ENCODE measurements around the gene GOLM1.
"Not testable (repeated sequence)": the region's sequence is repeated elsewhere in the genome, so short reads cannot be mapped to it uniquely, and the experiment has no call there.

The GOLM1 gene

DNA sequence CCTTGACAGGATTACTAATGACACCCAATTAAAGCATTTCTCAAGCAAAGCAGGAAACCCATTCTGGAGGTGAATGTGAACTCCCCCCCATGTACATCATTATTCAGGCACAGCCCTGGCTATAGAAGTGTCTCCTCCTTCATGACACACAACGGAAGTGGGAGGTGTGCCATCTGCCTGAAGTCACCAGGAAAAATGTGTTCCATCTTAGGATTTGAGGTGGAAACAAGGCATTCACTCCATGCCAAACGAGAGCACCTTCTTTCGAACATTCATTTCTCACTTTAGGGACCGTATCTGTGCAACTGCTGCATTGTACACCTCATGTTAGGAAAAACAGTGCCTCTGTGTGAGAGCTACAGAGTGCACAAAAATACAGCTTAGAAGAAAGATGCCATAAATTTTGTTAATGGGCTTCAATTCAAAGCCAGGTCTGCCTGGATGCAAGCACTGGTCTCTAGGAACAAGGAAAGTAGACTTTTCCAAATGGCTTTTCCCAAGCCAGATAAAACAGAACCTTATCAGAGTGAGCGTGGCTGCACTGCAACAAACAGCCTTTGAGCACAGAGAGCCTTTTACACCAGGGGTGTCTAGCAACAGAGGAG is 19.4 kb downstream of the GOLM1 start:
- no peak for DNase-seq

DNA sequence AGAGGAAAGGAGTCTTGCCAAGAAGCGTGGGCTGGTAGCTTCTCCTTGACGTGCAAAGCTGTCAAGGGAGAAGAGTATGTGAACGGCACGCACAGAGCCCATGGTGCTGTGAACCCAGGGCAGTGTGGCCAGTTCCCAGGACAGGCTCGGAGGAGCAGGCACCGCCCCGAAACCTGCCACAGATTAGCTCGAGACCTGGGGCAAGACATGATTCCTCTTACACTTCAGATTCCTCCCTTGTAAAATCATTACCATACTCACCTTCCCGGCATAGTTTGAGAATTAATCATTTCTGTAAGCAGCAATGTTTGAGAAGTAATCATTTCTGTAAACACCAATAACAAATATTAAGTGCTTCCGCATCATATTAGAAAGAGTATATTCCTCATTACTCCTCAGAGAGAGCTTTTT is 19.9 kb downstream of the GOLM1 start:
- DNase-seq, result no peak

DNA sequence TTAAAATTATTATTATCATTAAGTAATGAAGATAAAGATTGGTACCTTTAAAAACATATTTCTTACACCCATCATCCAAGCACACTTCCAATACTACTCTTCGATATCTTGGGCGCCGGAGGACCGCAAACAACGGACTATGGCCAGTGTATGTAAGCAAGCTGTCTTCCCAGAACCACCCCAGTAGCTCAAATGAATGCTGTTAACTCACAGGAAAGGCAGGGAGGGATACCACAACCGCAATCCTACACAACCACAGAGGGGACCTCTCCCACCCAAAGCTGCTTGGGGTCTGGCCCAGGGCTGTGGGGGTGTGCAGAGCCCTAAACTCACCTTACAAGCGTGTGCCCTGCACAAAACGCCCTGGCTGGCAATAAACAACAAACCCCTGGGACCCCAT is 20.6 kb downstream of the GOLM1 start:
- no peak for DNase-seq

DNA sequence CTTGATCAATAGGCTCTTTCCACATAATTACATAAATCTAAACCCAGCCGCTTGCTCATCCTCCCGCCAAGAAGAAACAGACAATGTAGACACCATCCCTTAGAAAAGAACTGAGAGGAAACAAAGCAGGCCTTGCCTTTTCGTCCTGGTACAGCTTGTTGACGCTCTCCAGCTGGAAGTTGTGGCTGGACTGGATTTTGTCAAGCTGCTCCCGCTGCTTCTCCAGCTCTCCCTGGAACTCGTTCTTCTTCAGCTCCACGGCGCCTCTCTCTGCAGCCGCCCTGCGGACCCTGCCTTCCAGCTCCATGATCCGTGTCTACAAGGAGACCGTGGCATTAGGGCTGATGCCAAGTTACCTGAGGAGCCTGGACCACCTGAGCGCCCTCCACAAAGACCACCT is 22.1 kb downstream of the GOLM1 start:
- DNase-seq, result no peak

DNA sequence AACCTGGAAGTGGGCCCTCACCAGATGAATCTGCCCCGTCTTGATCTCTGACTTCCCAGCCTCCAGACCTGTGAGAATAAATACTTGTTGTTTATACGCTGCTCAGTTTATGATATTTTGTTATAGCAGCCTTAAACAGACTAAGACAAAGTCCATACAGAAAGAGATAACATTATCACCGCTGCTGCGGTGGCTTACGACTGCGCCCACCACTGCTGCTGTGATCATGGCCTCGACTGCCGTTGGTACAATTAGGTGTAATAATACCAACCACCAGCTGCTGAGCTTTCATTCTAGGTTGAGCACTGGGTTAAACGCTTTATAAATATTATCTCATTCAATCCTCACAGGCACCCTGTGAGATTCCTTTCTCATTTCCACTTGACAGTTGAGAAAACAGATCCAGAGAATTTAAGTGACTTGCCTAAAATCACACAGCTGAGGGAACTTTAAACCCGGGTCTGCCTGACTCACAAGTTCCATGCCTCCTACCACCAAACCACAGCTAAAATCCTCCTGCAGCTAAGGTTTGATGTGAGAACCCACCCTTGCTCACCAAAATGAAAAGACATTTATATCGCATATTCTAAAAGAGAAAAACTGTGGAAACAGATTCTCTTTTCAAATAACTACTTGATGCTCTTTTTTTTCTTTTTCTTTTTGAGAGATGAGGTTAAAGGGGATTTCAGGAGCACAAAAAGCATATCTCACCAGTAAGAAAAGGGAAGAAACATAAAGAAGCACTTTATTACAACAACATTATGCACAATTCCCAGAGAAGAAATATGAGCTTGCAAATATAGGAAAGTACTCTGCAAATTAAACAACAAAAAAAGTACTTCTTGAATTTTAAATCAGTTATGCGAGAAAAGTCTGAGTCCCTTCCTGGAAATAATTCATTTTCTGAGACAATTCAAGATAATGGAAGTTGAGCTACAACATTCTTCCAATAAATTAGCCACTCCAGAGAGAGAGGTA is 23.9 kb downstream of the GOLM1 start:
- no peak for DNase-seq

DNA sequence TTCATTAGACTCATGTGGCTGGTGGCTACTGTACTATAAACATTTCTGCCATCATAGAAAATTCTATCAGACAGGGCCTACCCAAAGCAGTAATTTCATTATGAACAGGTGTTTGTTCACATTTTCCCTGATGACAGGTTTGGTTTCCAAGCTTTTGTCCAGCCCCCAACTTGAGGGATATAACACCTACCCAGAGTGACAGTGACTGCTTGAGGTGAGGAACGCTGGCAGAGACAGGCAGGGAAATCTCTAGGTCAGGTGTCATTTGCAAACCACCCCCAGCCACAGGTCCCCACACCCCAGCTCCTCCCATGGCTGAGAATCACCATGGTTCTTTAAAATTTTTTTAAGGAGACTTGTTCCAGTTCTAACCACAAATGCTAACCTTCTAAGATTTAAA is 25.5 kb downstream of the GOLM1 start:
- DNase-seq, result no peak

DNA sequence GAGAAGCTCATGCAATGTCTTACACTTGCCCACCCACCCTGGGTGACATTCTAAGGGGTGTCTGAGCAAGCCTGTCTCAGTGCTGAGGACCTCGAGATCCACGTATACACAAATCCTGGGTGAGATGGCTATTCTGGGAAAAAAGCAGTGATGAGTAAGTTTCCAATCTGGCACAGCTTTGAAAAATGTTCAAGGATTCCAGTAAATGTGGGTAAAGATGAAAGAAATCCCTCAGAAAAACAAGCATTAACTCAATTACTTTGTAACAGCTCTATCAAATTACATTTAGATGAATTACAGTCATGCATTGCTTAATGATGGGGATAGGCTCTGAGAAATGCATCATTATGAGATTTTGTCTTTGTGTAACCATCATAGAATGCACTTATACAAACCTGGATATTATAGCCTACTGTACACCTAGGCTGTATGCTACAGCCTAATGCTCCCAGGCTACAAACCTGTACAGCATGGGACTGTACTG is 26.9 kb downstream of the GOLM1 start:
- no peak for DNase-seq

DNA sequence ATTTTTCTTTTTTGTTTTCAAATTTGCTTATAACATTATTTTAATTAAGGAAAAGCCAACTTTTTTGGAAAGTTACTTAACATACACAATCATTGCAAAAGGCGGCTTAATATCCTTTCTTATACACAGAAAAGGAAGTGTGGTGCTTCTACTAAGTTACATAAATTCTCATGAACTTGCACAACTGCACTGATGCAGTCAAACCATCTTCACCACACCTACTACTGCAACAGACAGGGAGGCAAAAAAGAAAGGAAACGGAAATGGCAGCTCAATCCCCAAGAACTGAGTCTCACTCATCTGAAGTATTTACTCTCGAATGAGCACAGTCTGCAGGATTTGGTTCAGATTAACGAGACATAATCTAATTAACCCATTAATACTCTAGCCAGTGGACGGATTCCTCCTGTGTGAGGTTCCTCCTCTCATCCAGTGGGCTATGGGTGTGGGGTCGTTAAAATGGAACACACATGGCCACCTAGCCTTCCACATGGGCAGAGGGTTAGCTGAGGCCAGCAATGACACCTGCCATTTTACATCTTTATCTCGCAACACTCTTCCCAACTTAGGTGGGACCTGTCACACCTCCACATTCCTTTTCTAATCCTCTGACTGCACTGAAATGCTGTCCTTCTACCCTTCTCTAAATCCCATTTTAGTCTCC is 30.0 kb downstream of the GOLM1 start:
- no peak for DNase-seq

DNA sequence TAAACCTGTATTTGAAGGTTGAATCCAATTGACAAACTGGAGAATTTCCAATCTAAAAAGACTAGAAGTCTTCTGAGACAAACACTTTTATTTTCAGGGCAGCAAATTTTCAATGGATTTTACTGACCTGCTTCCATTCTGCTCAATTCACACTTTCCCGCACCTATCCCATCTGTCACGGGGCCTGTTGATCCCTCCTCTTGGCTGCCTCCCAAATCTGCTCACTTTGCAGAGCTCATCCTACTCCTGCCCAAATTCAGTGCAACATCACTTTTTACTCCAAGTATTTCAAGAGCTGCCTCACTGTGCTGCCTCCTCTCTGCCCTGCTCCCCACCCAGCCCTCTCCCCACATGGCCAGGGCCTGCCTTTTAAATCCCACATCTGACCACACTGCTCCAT is 35.1 kb downstream of the GOLM1 start:
- DNase-seq, result no peak

DNA sequence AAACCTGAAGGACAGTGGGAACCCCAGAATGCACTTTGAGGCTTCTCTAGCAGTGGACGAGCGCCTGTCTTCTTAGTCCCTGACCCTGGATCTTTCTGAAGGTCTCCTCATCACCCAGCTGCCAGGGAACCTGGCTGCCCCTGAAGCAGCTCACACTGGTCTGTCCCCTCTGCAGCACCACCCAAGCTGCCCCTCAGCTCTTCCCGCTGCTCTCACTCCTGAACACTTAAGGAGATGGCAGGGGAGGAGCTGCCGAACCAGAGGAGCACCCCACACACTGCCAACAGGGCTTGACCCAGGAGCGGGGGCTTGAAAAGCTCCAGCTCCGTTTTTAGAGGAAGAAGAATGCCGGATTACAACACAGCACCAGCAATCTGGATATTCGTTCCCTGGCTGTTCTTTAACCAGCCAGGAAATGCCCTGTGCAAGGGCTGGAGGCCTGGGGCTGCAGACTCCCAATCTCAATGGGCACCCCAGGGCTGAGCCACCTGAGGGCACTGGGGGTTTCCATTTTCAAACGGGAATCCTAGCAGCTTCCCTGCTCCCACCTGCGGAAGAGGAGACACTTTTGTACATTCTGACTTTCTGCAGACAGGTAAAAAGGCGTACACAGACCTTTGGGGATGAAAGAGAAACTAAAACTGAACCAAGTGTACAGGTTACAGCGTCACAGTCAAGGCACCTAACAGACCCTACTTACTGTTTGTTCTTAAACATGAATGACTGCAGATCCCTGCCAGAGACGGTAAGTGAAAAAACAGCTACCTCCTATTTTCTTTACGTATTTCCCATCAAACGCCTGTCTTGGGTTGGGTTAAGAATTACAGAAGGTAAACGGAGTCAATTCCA is 36.3 kb downstream of the GOLM1 start:
- no peak for DNase-seq

DNA sequence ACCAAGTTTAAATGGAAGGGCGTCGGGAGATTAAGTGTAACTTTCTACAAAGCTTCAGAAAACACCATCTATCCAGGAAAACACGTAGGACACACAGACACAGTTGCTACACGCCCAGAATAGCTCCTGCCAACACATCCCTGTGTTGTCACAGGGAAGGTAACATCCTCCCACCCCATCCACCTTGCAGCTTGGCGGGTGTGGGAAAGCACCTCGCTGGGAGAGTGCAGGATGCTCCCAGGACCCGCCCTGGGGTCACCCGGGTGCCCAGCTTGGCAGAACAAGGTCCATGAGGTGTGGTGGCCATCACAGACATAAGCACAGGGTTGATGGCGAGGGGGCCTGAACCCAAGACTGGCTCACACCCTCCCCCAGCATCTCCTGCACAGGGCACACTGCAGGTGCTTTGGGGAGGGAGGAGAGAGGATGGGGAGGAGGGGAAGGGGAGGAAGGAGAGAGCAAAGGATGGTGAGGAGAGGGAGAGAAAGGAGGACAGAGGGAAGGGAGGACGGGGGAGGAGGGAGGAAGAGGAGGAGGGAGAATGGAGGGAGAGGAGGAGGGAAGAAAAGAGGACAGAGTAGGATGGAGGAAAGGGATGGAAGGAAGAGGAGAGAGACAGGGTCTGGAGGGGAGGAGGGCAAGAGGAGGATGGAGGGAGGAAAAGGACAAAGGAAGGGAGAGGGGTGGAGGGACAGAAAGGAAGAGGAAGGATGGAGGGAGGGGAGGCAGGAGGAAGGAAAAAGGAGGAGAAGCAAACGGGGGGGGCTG is 37.2 kb downstream of the GOLM1 start:
- no peak for DNase-seq

DNA sequence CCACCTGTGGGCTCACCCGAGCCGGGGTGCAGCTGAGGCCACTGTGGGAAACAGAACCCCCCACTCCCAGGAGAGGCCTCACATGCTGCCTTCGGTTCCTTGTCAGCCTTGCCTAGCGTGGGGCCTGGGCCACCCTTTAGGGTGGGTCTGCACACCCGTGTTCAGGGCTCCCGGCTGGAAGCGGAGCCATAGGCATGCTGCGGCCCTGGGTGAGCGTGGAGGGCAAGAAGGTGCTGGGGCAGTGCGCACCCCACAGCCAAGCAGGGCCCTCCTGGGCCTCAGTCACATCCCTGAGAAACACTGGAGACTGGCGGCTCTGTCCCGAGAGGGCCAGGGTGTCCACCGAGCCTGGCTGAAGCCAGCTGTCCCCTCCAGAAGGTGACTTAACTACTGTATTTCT is 41.9 kb downstream of the GOLM1 start:
- DNase-seq, result no peak

DNA sequence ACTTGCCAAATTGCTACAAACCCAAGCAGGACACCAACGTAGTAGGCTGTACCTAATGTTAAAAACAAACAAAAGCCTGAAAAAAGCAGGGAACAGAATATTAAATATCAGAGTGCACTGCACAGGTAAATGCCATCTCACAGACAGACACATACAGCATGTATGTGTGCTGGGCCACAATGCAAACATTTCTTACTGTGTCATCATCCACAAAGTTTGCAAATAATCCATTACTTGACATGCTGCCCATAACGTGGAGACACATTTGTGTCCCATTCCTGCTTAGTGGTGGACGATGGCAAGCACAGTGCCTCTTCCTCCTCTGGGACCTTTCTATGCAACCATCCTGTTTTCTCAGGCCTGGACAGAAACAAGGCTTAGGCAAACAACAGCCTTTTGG is 44.7 kb downstream of the GOLM1 start:
- no peak for DNase-seq

DNA sequence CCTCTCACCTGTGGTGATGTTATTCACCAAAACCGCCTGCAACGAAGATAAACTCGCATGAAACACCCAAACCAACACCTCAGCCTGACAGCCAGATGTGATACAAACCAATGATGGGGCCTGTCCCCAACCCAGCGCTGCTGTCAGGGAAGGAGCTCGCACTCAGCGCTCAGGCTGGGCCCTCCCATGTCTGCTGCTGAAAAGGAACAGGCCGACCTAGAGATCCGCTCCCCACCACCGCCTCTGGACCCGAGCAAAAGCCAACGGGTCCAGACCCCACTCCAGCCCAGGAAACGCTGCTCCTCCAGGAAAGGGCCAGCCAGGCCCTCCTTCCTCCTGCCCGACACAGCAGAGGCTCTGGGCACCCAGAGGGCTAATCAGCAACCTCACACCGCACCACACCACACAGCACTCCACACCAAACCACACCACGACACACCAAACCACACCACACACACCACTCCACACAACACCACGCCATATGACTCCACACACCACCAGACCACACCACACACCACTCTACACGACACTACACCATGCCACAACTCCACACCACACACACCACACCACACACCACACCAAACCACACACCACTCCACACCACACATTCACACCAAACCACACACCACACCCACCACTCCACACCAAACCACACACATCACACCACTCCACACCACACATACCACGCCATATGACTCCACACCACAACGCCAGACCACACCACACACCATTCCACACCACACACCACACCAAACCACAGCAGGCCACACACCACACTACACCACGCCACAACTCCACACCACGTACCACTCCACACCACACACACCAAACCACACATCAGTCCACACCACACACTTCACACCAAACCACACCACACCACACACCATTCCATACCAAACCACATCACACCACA is 46.5 kb downstream of the GOLM1 start:
- no peak for DNase-seq

DNA sequence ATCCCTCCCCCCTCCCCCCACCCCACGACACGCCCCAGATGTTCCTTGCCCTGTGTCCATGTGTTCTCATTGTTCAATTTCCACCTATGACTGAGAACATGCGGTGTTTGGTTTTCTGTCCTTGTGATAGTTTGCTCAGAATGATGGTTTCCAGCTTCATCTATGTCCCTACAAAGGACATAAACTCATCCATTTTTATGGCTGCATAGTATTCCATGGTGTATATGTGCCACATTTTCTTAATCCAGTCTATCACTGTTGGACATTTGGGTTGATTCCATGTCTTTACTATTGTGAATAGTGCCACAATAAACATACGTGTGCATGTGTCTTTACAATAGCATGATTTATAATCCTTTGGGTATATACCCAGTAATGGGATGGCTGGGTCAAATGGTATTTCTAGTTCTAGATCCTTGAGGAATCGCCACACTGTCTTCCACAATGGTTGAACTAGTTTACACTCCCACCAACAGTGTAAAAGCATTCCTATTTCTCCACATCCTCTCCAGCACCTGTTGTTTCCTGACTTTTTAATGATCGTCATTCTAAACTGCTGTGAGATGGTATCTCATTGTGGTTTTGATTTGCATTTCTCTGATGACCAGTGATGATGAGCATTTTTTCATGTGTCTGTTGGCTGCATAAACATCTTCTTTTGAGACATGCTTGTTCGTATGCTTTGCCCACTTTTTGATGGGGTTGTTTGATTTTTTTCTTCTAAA is 51.2 kb downstream of the GOLM1 start:
- not testable (repeated sequence) for DNase-seq

DNA sequence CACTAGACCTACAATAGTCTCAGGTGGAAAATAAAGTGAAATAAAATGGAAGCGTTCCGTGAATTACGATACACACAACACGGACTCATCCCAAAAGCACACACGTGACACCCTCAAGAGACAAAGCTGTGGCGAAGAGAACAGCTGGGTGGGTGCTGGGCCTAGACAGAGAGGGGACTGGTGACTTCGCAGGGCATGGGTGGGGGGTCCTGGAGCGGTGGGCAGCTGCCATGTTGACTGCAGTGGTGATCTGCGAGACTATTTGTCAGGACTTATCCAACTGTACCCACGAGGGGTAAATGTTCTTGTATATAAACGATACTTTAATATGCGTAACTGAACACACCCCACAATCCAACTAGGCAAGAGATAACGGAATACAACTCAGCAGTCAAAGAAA is 52.0 kb downstream of the GOLM1 start:
- no peak for DNase-seq

DNA sequence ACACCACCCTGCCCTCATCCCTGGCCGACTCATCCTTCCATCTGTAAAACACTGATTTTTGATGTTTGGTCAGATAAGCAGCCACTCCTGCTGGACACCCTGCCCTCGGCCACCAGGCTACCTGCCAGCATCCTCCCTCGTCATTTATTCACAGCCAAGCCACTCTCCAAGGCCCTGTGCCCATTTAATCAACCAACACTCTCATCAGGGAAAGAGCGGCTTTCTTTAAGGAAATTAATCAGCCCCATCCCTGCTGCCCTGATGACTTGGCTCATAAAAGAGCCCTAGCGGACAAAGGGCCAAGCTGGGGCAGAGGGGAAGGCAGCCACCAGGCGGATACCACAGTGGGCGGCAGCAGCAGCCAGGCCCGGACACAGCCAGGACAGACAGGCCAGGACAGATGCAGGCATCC is 52.4 kb downstream of the GOLM1 start:
- no peak for DNase-seq

DNA sequence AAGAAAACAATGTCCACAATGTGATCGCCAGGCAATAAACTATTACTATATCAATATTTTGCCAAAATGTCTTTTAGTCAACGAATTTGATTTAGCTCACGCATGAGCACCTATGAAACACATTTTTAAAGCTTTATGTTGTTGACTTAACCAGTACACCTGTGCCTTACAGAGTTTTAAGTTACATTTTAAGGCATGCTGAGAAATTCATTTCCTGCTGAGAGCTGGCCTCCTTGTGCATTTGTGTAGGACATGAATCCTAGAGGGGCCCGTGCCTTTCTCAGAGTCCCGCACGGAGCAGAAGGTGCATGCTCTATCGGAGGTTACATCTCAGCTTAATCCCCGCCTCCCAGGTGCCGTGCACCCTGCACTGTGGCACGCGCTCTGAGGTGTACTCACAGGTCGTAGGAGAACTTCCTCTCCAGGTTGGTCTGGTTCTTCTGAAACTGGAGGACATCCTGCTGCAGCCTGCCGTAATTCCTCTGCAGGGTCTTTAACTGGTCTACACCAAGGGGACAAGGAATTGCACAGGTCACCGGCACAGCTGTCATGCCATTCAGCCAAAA is 53.2 kb downstream of the GOLM1 start:
- no peak for DNase-seq

DNA sequence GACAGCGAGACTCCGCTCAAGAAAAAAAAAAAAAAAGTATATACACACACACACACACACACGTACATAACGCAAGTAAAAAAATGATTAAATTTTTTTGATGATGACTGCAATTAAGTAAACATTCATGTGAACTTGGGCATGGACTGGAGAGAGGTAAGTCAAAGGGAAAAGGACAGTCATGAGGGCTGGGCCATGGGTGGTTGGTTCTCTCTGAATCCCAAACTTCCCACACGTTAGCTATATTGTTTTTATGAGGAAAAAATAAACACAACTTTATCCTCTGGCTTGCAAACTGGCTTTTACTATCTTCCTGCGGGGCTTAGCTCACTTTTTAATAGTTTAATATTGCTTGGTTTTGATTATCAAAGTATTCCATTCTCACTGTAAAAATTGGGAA is 53.7 kb downstream of the GOLM1 start:
- DNase-seq, result no peak

DNA sequence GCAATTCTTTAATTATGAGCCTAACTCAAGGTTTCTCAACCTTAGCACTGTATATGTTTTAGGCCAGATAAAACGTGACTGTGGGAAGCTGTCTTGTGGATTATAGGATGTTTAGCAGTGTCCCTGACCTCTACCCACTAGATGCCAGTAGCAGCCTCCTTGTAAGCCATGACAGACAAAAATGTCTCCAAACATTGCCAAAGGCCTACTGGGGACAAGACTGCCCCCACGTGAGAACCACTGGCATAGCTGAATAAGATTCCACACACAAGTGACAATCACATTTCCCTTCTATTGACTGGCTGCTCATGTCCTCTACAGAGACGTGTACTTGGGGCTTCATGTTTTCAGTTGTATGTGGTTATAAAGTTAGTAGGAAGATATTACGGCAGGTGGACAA is 55.4 kb downstream of the GOLM1 start:
- DNase-seq, result no peak
